HUES64 (cell line): Measurements from ENCODE around the gene MICOS13. TPM values are rescaled to one million over a fixed set of nuclear protein-coding genes. Genes with fewer than 3 reads are reported as not detected.
A peak's percentile ranks its signal among the peaks of the same experiment; 100 is the strongest.

Source experiments
- H3K27ac ChIP-seq: 2 replicates; pipeline ENCODE4 v1.7.0; 2013; ENCODE audit warnings: low read depth, low read length, inconsistent platforms
- H3K27me3 ChIP-seq: 2 replicates; pipeline ENCODE4 v1.6.1; 2013; ENCODE audit warnings: mild to moderate bottlenecking, low read length; ENCODE audit not compliant: insufficient read depth
- H3K36me3 ChIP-seq: 2 replicates; pipeline ENCODE4 v1.6.1; 2013; ENCODE audit warnings: mild to moderate bottlenecking, low read length; ENCODE audit not compliant: insufficient read depth
- H3K4me1 ChIP-seq: 2 replicates; pipeline ENCODE4 v1.6.1; 2013; ENCODE audit warnings: mild to moderate bottlenecking, low read length, moderate library complexity; ENCODE audit not compliant: insufficient read depth
- H3K4me3 ChIP-seq: 2 replicates; pipeline ENCODE4 v1.5.1; 2013; ENCODE audit warnings: mild to moderate bottlenecking, low read length, moderate library complexity
- H3K9ac ChIP-seq: 2 replicates; pipeline ENCODE4 v1.6.1; 2013; ENCODE audit warnings: mild to moderate bottlenecking, low read depth, low read length
- H3K9me3 ChIP-seq: 2 replicates; pipeline ENCODE4 v1.6.1; 2013; ENCODE audit warnings: low read depth, low read length; ENCODE audit not compliant: insufficient read depth
- WGBS: fragments of 150-250, 120-280 bp; methylation state at CpG from one replicate; pipeline ENCODE4 v1.1.7; 2013; ENCODE audit warnings: missing lambda C conversion rate; 5-methylcytosine and 5-hydroxymethylcytosine counted together
- polyA plus RNA-seq, 2 experiments: library from polyadenylated mRNA; stranded (reverse); fragments of 50-300 nt; gene quantifications; one replicate each; pipeline ENCODE4 v1.2.3, GENCODE V29; 2013

MICOS13 gene, protein sequence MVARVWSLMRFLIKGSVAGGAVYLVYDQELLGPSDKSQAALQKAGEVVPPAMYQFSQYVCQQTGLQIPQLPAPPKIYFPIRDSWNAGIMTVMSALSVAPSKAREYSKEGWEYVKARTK
- polyA plus RNA-seq (2013, experiment 1 of 2): 15.2 TPM
- polyA plus RNA-seq (2013, experiment 2 of 2): 17.6 TPM

DNA sequence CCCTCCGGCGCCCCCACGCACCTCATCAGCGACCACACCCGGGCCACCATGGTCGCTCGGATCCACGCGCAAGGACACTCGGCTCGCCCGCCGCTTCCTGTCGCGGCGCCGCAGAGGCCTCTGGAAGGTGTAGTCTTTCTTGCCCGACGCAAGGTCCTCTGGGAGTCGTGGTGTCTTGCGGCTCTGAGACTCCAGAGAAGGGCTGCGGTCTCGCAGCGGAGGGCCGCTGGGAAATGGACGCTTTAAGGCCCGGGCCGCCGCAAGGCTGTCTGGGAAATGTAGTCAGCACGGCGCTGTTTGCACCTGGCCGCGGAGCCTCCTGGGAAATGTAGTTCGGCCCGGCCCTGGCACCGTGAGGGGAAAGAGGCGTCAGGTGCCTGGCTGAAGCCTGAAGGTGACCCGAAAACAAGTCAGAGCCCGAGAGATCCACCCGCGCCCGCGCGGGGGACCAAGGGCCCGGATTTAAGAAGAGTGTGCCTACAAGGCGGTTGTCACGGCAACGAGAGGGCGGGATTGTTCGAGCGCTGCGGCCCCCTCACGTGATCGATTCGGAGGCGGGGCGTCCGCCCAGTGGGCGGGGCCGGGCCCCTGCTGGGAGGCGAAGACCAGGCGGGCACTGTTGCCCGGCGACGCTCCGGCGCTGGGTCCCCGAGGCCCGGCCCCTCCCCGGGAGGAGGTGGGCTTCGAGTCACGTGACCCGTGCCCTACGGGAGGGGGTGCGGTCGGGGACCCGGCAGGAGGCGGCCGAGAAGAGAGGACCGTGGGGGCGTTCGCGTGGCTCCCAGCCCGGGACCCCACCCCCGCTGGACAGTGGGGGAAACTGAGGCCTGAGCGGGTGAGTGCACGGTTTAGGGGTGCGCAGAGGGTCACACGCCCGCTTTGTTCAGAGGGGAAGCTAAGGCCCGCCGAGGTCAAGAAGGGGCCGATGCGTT lies at the start of gene MICOS13, which contains the start of gene HSD11B1L:
Gene MICOS13 (minus strand): TSS at position 80 of the 932 bp plus-strand sequence. CDS start 30 bp downstream, at position 50.
Gene HSD11B1L (plus strand): TSS at position 591 of the 932 bp plus-strand sequence. CDS start 3,806 bp downstream, outside the sequence.
- peak within 1 kb of the TSS; percentile 71 for H3K27ac ChIP-seq
- peak within 1 kb of the TSS; percentile 68 for H3K9ac ChIP-seq
- 2% methylated on average over 94 of the region's 94 CpGs for WGBS
- H3K9me3 ChIP-seq: no peaks in the 10 kb centered on the region
- no peaks in the 10 kb centered on the region for H3K27me3 ChIP-seq
- H3K4me1 ChIP-seq: no peaks in the 10 kb centered on the region
- no peaks in the 10 kb centered on the region for H3K36me3 ChIP-seq
- peak within 1 kb of the TSS; percentile 77 for H3K4me3 ChIP-seq

- Histone ChIP-seq H3K4me1 (no peaks in the 10 kb centered on the region), H3K36me3 (no peaks in the 10 kb centered on the region), H3K4me3 (no peak overlapping the region), H3K9me3 (no peaks in the 10 kb centered on the region), H3K27ac (no peak overlapping the region), H3K9ac (no peak overlapping the region), H3K27me3 (0 out of 2 replicates have a peak, but pooled peaks cover 3% of the 10 kb centered on the region)
- WGBS: 89% methylated on average over 4 of the region's 4 CpGs
These were observed 47.2 kb upstream of the MICOS13 start for GRCh38 chr19:5727453-5728050.

DNA sequence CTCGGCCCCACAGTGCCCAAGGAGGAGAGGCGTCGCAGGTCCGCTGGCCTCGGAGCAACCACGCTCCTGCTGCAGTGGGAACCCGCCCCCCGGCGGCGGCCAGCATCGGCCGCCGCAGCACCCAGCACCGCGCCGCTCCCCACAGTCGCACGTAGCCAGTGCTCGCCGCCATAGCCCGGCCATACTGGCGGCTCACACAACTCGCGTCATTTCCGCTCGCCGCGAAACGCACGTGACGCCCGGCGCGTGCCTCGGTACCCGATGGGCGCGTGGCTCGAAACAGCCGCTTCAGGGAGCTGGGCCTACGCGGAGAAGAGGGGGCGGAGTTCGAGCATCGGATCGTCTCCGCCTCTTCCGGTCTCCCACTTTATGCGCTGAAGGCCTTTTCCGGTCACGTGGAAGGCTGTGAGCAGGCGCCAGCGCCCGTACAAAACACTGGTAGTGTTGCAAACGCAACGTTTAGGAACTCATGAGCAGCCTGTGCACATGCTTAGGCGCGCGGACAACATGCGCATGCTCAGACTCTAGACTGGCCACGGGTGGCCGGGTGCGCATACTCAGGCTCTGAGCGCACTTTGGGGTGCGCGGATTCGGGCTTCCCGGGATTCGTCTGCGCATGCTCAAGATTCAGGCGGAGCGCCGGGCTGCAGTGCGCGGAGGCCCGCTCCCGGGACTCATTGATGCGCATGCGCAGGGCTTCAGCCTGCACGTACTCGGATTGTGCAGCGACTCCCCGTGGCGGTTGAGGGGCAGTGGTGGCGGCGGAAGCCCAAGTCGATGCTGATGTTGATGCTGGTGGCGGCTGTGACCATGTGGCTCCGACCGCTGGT lies 39.9 kb upstream of the MICOS13 start, which contains the start of the genes CATSPERD and LONP1:
Gene CATSPERD (plus strand): TSS at position 677 of the 830 bp plus-strand sequence. CDS start 101 bp downstream, at position 778.
Gene LONP1 (minus strand): TSS at position 186 of the 830 bp plus-strand sequence. CDS start 14 bp downstream, at position 172.
- no peaks in the 10 kb centered on the region for H3K9me3 ChIP-seq
- H3K27me3 ChIP-seq: 0 out of 2 replicates have a peak, but pooled peaks cover 3% of the 10 kb centered on the region
- under 1% methylated on average over 90 of the region's 90 CpGs for WGBS
- peak within 1 kb of the TSS; percentile 98 for H3K9ac ChIP-seq
- H3K4me1 ChIP-seq: 0 out of 2 replicates have a peak, but pooled peaks cover 3% of the 10 kb centered on the region
- peaks cover 16% of the 10 kb centered on the region for H3K36me3 ChIP-seq
- peak within 1 kb of the TSS; percentile 99 for H3K27ac ChIP-seq
- peak within 1 kb of the TSS; percentile 92 for H3K4me3 ChIP-seq

GRCh38 chr19:5719274-5719960 lies 39.1 kb upstream of the MICOS13 start:
- Histone ChIP-seq H3K27me3 (no peaks in the 10 kb centered on the region), H3K9me3 (no peaks in the 10 kb centered on the region), H3K27ac (peak overlapping the region; percentile 99), H3K9ac (peak overlapping the region; percentile 98), H3K36me3 (peaks cover 21% of the 10 kb centered on the region), H3K4me1 (0 out of 2 replicates have a peak, but pooled peaks cover 3% of the 10 kb centered on the region), H3K4me3 (peak overlapping the region; percentile 92)
- WGBS: under 1% methylated on average over 58 of the region's 58 CpGs

DNA sequence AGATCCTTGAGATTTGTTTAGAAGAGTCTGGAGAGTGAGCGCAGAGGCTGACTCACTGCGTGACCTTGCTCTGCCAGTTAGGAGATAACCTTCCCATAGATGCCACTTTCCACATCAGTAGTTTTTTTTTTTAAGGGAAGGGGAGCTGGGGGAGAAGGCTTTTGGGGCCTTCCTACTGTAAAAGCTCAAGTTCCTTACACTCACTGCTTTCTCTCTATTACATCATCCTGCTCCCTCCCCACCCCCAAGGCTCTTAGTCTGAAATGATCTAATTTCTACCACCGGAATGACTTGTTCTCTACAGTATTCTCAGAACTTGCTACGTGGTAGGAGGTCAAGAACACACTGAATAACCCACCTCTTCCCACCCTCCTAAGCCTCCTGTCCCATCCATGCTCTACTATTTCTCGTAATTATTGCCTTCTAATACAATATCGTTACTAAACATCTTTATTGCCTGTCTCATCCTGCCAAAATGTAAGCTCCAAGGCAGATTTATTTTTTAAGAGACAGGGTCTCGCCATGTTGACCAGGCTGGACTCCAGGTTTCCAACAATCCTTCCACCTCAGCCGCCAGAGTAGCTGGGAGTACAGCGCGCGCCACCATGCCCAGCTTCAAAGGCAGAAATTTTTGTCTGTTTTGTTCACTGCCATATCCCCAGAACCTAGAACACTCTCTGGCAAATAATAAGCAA lies 38.4 kb upstream of the MICOS13 start:
- peak overlapping the region; percentile 98 for H3K9ac ChIP-seq
- H3K27ac ChIP-seq: peak overlapping the region; percentile 99; the same call in 1 of the 2 replicates
- H3K4me3 ChIP-seq: peak overlapping the region; percentile 92
- peaks cover 25% of the 10 kb centered on the region for H3K36me3 ChIP-seq
- 15% methylated on average over 9 of the region's 11 CpGs for WGBS
- no peaks in the 10 kb centered on the region for H3K27me3 ChIP-seq
- H3K9me3 ChIP-seq: no peaks in the 10 kb centered on the region
- 0 out of 2 replicates have a peak, but pooled peaks cover 3% of the 10 kb centered on the region for H3K4me1 ChIP-seq

DNA sequence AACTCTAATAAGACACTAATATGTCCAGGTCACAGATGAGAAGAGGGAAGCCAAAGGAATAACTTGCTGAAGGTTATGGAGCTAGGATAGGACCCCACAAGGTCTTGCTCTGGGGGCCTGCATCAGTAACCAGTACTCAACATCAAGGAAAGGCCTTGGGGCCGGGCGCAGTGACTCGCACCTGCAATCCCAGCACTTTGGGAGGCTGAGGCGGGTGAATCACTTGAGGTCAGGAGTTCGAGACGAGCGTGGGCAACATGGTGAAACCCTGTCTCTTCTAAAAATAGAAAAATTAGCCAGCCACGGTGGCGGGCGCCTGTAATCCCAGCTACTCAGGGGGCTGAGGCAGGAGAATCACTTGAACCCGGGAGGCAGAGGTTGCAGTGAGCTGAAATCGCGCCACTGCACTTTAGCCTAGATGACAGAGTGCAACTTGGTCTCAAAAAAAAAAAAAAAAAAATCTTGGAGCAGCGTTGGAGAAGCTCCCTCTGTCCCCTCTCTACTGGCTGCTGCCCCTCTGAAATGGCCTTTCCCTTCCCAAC lies 37.8 kb upstream of the MICOS13 start:
- Histone ChIP-seq H3K4me3 (peak overlapping the region; percentile 92), H3K9me3 (no peaks in the 10 kb centered on the region), H3K27ac (no peak overlapping the region), H3K4me1 (0 out of 2 replicates have a peak, but pooled peaks cover 3% of the 10 kb centered on the region), H3K36me3 (peaks cover 32% of the 10 kb centered on the region), H3K27me3 (no peaks in the 10 kb centered on the region), H3K9ac (peak overlapping the region; percentile 98; the same call in 1 of the 2 replicates)
- 89% methylated on average over 14 of the region's 14 CpGs for WGBS

DNA sequence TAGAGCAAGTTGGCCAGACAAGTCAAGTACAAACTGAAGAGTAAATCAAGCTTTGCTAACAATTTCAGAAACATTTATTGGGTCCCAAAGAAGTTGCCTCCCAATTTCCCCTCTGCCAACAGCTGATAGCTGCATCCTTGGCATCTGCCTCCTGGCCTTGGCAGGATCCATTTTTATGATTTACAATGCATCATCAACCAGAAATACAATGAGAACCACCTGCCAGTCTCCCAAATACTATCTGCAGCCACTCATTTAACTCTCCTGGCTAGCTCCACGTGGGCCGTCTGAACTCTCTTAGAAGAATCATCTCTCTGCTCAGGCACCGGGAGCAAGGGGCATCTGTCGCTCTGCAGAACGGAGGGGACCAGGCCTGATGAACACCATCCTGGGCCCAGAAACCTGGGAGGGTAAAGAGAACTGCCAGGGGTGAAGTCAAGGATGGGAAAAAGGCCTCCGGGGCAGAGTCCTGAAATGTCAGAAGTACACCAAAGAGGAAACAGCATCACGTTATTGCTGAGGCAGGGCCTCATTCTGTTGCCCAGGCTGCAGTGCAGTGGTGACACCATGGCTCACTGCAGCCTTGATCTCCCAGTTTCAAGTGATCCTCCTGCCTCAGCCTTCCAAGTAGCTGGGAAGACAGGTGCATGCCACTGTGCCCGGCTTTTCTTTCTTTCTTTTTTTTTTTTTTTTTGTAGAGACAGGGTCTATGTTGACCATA lies 37.1 kb upstream of the MICOS13 start:
- Histone ChIP-seq H3K9me3 (no peaks in the 10 kb centered on the region), H3K9ac (no peak overlapping the region), H3K36me3 (peaks cover 39% of the 10 kb centered on the region), H3K4me3 (0 out of 2 replicates have a peak overlapping the region, but pooled peaks have one; percentile 92), H3K27me3 (no peaks in the 10 kb centered on the region), H3K27ac (no peak overlapping the region), H3K4me1 (0 out of 2 replicates have a peak, but pooled peaks cover 3% of the 10 kb centered on the region)
- WGBS: 92% methylated on average over 8 of the region's 8 CpGs

GRCh38 chr19:5714816-5715215 lies 34.5 kb upstream of the MICOS13 start:
- peaks cover 64% of the 10 kb centered on the region for H3K36me3 ChIP-seq
- WGBS: 95% methylated on average over 10 of the region's 10 CpGs

DNA sequence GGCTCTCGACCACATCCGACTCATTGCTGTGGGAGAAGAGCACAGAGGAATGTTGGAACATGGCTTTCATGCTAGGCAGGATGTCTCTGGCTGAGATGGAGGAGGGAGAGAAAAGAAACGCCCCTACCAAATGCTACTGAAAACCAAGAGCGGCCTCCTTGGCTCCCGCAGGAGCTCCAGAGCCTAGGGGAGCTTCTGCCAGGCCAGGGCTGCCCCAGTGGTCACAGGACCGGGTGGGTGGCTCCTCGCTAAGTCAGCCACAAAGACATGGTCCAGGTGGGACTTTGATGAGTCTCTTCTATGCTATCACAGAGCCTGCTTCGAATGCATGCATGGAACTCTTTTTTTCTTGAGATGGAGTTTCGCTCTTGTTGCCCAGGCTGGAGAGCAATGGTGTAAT lies 32.9 kb upstream of the MICOS13 start:
- no peaks in the 10 kb centered on the region for H3K4me1 ChIP-seq
- no peak overlapping the region for H3K9ac ChIP-seq
- WGBS: 95% methylated on average over 9 of the region's 9 CpGs
- no peak overlapping the region for H3K27ac ChIP-seq
- no peaks in the 10 kb centered on the region for H3K27me3 ChIP-seq
- peaks cover 77% of the 10 kb centered on the region for H3K36me3 ChIP-seq
- no peaks in the 10 kb centered on the region for H3K9me3 ChIP-seq
- H3K4me3 ChIP-seq: no peak overlapping the region

More at GRCh38 chr19:5714816-5715215, 34.5 kb upstream of the MICOS13 start:
- Histone ChIP-seq H3K9ac (no peak overlapping the region), H3K9me3 (no peaks in the 10 kb centered on the region), H3K27me3 (no peaks in the 10 kb centered on the region), H3K4me1 (0 out of 2 replicates have a peak, but pooled peaks cover 3% of the 10 kb centered on the region), H3K4me3 (no peak overlapping the region), H3K27ac (no peak overlapping the region)
